ENCODE results near the gene STX18.
"Not testable (repeated sequence)": the region's sequence is repeated elsewhere in the genome, so short reads cannot be mapped to it uniquely, and the experiment has no call there.

The STX18 gene

DNA sequence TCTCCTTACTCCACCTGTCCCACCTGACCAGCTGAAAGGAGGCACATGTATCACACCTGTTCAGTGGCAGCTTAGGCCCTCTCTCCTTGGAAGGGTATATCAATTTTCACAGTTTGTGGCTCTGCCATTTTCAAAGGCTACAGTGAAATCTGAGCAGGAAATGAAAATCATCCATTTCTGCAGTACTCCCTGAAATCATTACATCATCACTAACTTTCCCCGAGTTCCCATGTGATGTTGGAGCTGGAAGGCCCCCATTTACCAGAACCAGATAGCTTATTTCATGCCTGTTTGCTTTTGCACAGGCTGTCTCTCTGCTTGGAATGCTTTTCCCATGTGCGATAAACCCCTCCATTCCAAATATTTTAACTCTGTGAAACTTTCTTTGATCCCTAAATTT, 31.0 kb upstream of the STX18 start:
- H3K4me3 ChIP-seq (ENCODE audit: low read depth, low read length): no peak overlapping the region
- no peak for DNase-seq (ENCODE audit: low read depth)
- TF ChIP-seq, protein P1, sequence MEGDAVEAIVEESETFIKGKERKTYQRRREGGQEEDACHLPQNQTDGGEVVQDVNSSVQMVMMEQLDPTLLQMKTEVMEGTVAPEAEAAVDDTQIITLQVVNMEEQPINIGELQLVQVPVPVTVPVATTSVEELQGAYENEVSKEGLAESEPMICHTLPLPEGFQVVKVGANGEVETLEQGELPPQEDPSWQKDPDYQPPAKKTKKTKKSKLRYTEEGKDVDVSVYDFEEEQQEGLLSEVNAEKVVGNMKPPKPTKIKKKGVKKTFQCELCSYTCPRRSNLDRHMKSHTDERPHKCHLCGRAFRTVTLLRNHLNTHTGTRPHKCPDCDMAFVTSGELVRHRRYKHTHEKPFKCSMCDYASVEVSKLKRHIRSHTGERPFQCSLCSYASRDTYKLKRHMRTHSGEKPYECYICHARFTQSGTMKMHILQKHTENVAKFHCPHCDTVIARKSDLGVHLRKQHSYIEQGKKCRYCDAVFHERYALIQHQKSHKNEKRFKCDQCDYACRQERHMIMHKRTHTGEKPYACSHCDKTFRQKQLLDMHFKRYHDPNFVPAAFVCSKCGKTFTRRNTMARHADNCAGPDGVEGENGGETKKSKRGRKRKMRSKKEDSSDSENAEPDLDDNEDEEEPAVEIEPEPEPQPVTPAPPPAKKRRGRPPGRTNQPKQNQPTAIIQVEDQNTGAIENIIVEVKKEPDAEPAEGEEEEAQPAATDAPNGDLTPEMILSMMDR (IDR thresholded peaks at IDR 0.05; ENCODE audit: low read depth, low read length, missing control alignments): no peak

DNA sequence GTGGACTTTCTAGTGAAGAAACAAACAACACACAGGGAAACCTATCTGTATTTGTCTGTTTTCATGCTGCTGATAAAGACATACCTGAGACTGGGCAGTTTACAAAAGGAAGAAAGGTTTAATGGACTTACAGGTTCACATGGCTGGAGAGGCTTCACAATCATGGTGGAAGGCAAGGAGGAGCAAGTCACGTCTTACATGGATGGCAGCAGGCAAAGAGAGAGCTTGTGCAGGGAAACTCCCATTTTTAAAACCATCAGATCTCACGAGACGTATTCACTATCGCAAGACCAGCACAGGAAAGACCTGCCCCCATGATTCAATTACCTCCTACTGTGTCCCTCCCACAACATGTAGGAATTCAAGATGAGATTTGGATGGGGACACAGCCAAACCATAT, 28.0 kb upstream of the STX18 start:
- not testable (repeated sequence) for DNase-seq (ENCODE audit: low read depth); H3K4me3 ChIP-seq (ENCODE audit: low read depth, low read length)

DNA sequence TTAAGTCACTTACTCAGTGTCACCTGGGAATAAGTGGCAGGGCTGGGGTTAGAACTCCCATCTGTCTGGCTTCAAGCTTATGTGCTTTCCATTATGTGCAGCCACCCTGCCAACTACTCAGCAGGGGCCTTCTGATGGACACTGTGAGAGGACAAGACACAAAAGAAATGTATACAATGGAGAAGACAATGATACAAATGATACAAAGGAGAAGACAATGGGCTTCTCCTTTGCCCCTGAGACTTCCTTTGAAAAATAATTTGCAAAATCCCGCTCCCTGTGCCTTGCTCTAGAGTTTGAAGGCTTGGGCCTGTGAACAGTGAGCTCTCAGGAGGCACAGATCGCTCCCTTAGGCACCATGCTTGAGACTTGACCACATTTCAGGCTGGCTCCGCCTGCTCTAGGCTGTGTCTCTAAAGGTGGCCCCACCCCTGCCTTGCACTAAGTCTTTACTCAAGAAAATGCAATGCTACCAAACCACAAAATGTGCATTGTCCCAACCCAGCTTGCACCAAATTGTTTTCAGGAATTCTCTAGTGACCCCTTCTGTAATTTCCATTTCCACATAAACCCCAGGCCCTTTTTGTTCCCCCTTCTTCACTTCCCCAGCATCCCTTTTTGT, 27.1 kb upstream of the STX18 start:
- H3K4me3 ChIP-seq (ENCODE audit: low read depth, low read length): no peak overlapping the region
- no peak for DNase-seq (ENCODE audit: low read depth)
- TF ChIP-seq, protein P1 (IDR thresholded peaks at IDR 0.05; ENCODE audit: low read depth, low read length, missing control alignments): no peak

DNA sequence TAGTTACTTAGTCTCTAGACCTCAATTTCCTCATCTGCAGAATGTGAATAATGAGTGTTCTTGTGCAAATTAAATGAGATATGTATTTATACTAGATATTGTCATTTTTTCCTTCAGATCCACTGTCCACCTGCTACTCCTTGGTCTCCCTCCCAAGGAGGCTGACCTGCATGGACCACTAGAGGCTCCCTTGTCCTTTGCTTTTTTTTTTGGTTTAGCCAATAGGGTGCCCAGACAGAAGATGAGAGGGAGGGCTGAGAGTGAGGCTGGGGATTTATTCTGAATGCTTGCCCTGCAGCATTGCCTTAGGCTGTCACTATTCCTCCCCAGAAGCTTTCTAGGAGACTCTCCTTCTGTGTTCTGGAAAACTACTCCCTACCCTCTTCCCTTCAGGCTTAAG, 24.5 kb upstream of the STX18 start:
- not testable (repeated sequence) for H3K4me3 ChIP-seq (ENCODE audit: low read depth, low read length); DNase-seq (ENCODE audit: low read depth)

DNA sequence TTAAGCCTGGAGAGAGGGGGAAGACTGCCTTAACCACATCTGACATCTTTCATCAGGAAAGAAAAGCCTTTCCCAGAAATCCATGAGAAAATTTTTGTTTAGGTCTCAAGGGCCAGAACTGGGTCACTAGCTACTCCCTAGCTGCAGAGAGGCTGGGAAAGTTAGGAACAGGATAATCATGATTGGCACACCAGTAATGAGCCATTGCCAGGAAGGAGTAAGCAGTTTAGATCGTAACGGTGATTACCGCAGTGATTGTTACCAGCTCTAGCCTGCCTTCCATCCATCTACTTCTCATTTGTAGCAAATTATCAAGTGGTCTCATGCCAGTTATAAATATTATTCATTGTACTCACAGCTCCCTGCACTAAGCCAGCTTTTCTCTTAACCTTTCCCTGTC, 22.7 kb upstream of the STX18 start:
- DNase-seq (ENCODE audit: low read depth): no peak
- H3K4me3 ChIP-seq (ENCODE audit: low read depth, low read length): no peak overlapping the region
- TF ChIP-seq, protein P1 (IDR thresholded peaks at IDR 0.05; ENCODE audit: low read depth, low read length, missing control alignments): no peak

DNA sequence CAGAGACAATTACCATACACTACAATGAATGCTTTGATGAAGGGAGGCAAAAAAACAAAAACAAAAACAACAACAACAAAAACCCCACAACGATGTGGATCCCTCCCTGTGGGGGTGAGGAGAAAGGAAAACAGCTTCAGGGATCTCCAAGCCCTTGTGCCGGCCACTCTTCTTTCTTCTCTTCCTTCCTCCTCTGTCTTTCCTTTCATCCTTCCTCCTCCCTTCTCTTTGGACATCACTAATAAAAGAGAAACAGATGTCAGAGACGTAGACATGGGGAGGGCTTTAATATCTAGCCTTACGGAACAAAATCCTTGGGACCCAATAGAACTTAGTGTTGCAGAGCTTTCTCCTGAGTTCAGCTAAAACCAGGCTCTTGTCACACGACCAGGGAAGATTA, 18.8 kb upstream of the STX18 start:
- TF ChIP-seq, protein P1 (IDR thresholded peaks at IDR 0.05; ENCODE audit: low read depth, low read length, missing control alignments): no peak
- no peak for DNase-seq (ENCODE audit: low read depth)
- H3K4me3 ChIP-seq (ENCODE audit: low read depth, low read length): no peak overlapping the region

DNA sequence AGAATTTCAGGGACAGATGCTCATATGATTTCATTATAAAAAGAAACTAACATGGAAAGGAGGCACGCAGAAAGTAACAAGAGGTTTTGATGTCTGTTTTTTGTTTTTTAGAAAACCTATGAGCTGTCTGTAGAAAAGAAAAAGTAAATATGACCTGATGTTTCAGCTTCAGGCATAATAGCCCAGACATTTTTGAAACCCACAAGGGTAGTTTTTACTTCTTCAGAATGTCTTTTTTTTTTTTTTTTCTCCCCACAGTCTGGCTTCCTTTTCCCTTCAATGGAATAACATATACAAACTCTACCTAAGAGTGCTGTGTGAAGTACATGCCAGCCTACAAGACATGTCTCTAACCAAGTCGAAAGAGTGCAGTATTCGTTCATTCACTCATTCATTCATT, 18.3 kb upstream of the STX18 start:
- no peak overlapping the region for H3K4me3 ChIP-seq (ENCODE audit: low read depth, low read length)
- no peak for DNase-seq (ENCODE audit: low read depth)
- TF ChIP-seq, protein P1 (IDR thresholded peaks at IDR 0.05; ENCODE audit: low read depth, low read length, missing control alignments): no peak

DNA sequence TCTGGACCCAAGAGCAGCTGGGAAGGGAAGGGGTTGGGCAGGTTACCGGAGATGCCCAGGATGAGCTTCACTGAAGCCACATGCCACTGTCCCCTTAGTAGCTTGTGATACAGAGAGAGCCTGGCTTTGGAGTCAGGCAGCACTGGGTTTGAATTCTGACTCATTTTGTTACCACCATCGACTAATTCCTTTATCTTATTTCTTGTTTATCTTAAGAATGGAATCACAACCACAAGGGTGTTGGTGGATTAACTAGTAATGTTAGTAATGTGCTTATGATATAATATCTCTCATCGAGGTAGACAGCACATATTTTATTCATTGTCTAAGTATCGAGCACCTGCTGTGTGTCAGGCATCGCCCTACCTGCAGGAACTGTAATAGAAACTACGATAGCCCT, 17.7 kb upstream of the STX18 start:
- no peak for DNase-seq (ENCODE audit: low read depth)
- TF ChIP-seq, protein P1 (IDR thresholded peaks at IDR 0.05; ENCODE audit: low read depth, low read length, missing control alignments): no peak
- no peak overlapping the region for H3K4me3 ChIP-seq (ENCODE audit: low read depth, low read length)
